SU-DHL-6 (cell line): Measurements from ENCODE around the gene TBPL1.
"Not testable (repeated sequence)": the region's sequence is repeated elsewhere in the genome, so short reads cannot be mapped to it uniquely, and the experiment has no call there.

Experiments used
- H2AFZ ChIP-seq: fragments of 200-600 bp; sonication (generic); 2 replicates; pipeline ENCODE4 v1.6.1; 2014; ENCODE audit warnings: low read depth, mild to moderate bottlenecking, moderate library complexity, mixed read lengths, antibody characterized with exemption, low read length; ENCODE audit not compliant: severe bottlenecking
- H3F3A ChIP-seq: fragments of 200-600 bp; shearing (Covaris generic); 2 replicates; pipeline ENCODE4 v1.6.0; 2016; ENCODE audit warnings: antibody characterized with exemption, mild to moderate bottlenecking; ENCODE audit not compliant: insufficient read depth
- H3K27ac ChIP-seq: fragments of 200-600 bp; sonication (generic); 2 replicates; pipeline ENCODE4 v1.5.1; 2016; ENCODE audit warnings: low read depth, mild to moderate bottlenecking, low read length, moderate library complexity, mixed read lengths
- H3K27me3 ChIP-seq: fragments of 200-600 bp; sonication (generic), shearing (Covaris generic); 2 replicates; pipeline ENCODE4 v1.6.0; 2014; ENCODE audit warnings: mild to moderate bottlenecking, low read length
- H3K36me3 ChIP-seq: fragments of 200-600 bp; sonication (generic); 2 replicates; pipeline ENCODE4 v1.6.1; 2014; ENCODE audit warnings: mild to moderate bottlenecking, low read length, mixed read lengths
- H3K4me2 ChIP-seq: fragments of 300-600, 200-600 bp; shearing (Covaris generic), sonication (generic); 2 replicates; pipeline ENCODE4 v1.6.0; 2014; ENCODE audit warnings: low read length, low read depth, mild to moderate bottlenecking; ENCODE audit not compliant: poor library complexity, severe bottlenecking
- H3K4me3 ChIP-seq: fragments of 200-600 bp; sonication (generic); 2 replicates; pipeline ENCODE4 v1.5.1; 2014; ENCODE audit warnings: antibody characterized with exemption, low read length, mild to moderate bottlenecking, mixed read lengths; ENCODE audit not compliant: insufficient read depth, poor library complexity, severe bottlenecking
- H3K79me2 ChIP-seq: fragments of 200-600 bp; sonication (generic); 2 replicates; pipeline ENCODE4 v1.6.1; 2014; ENCODE audit warnings: mild to moderate bottlenecking, low read length, moderate library complexity; ENCODE audit not compliant: insufficient read depth
- H3K9ac ChIP-seq: fragments of 200-600 bp; sonication (generic); 2 replicates; pipeline ENCODE4 v1.7.0; 2014; ENCODE audit warnings: mild to moderate bottlenecking, low read length
- H3K9me2 ChIP-seq: fragments of 200-600 bp; sonication (generic); replicated peaks from 2 replicates; pipeline ENCODE4 v1.6.1; 2014; ENCODE audit warnings: low read length; ENCODE audit not compliant: insufficient read depth
- H3K9me3 ChIP-seq: fragments of 200-600 bp; sonication (generic); 2 replicates; pipeline ENCODE4 v1.6.1; 2014; ENCODE audit warnings: low read length, mixed read lengths; ENCODE audit not compliant: insufficient read depth
- H4K20me1 ChIP-seq: fragments of 200-600 bp; sonication (generic); 2 replicates; pipeline ENCODE4 v1.6.1; 2014; ENCODE audit warnings: low read depth, mild to moderate bottlenecking, antibody characterized with exemption, low read length, moderate library complexity, mixed read lengths
- EZH2phosphoT487 ChIP-seq: fragments of 200-600 bp; sonication (generic), shearing (Covaris generic); conservative IDR thresholded peaks from 2 replicates; pipeline ENCODE4 v1.6.1; 2018; ENCODE audit warnings: mild to moderate bottlenecking, antibody characterized with exemption, low read length, moderate library complexity, mixed read lengths
- TF ChIP-seq, protein P1 (sequence below): fragments of 200-600 bp; sonication (generic); IDR thresholded peaks from one replicate; pipeline ENCODE4 v1.5.1; 2017; ENCODE audit warnings: antibody characterized with exemption, mild to moderate bottlenecking, low read length, moderate library complexity; ENCODE audit not compliant: insufficient read depth, poor library complexity, severe bottlenecking

The TBPL1 gene

GRCh38 chr6:133919362-133919761 lies 33.7 kb upstream of the TBPL1 start:
- H3K79me2 ChIP-seq: no peaks in the 10 kb centered on the region
- no peaks in the 10 kb centered on the region for H3K9me3 ChIP-seq
- no peak overlapping the region for H2AFZ ChIP-seq
- H3K27ac ChIP-seq: no peak overlapping the region
- no peaks in the 10 kb centered on the region for H3K36me3 ChIP-seq
- H3K9me2 ChIP-seq: no peaks in the 10 kb centered on the region
- H4K20me1 ChIP-seq: no peaks in the 10 kb centered on the region
- TF ChIP-seq EZH2phosphoT487: no peak
- no peak overlapping the region for H3K9ac ChIP-seq
- no peak overlapping the region for H3K4me2 ChIP-seq
- no peak overlapping the region for H3K4me3 ChIP-seq
- H3K27me3 ChIP-seq: no peaks in the 10 kb centered on the region
- no peaks in the 10 kb centered on the region for H3F3A ChIP-seq

DNA sequence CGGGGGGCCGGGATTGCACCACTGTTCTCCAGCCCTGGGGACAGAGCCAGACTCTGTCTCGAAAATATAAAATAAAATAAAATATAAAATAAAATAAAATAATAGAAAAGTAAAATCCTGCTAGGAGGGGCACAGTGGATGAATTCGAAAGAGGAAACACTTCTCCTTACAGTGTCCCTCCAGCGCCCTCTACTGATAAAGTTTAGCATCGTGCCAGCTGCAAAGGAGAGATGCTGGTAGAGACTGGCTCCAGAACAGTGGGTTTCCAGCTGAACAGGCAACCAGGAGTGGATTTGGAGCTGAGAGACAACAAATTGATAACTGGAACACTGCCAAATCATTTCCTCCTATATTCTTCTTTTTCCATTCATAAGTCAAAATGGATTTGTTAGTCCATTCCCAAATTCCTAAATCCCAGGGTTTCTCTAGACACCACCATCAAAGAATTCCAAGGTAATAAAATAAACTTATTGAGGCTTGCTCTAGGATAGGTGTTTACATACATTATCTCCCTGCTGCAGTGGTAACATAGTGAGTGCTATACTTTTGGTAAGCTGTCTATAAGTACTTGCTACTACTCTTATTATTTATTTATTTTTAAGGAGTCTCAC lies 31.7 kb upstream of the TBPL1 start:
- TF ChIP-seq, protein P1, sequence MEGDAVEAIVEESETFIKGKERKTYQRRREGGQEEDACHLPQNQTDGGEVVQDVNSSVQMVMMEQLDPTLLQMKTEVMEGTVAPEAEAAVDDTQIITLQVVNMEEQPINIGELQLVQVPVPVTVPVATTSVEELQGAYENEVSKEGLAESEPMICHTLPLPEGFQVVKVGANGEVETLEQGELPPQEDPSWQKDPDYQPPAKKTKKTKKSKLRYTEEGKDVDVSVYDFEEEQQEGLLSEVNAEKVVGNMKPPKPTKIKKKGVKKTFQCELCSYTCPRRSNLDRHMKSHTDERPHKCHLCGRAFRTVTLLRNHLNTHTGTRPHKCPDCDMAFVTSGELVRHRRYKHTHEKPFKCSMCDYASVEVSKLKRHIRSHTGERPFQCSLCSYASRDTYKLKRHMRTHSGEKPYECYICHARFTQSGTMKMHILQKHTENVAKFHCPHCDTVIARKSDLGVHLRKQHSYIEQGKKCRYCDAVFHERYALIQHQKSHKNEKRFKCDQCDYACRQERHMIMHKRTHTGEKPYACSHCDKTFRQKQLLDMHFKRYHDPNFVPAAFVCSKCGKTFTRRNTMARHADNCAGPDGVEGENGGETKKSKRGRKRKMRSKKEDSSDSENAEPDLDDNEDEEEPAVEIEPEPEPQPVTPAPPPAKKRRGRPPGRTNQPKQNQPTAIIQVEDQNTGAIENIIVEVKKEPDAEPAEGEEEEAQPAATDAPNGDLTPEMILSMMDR: peak; percentile 63
- no peak for TF ChIP-seq EZH2phosphoT487
- Histone ChIP-seq H3K27ac (no peak overlapping the region), H3K79me2 (no peaks in the 10 kb centered on the region), H3K4me2 (no peak overlapping the region), H3K4me3 (no peak overlapping the region), H3K9me2 (no peaks in the 10 kb centered on the region), H3F3A (no peaks in the 10 kb centered on the region), H3K9ac (no peak overlapping the region), H3K9me3 (no peaks in the 10 kb centered on the region), H3K36me3 (no peaks in the 10 kb centered on the region), H2AFZ (no peak overlapping the region), H3K27me3 (no peaks in the 10 kb centered on the region), H4K20me1 (no peaks in the 10 kb centered on the region)

GRCh38 chr6:133923938-133924593 lies 29.0 kb upstream of the TBPL1 start:
- no peak overlapping the region for H2AFZ ChIP-seq

GRCh38 chr6:133931221-133931620 lies 21.8 kb upstream of the TBPL1 start:
- not testable (repeated sequence) for H3K27me3 ChIP-seq, H3K9me2 ChIP-seq, H3K79me2 ChIP-seq, H3K4me2 ChIP-seq, H4K20me1 ChIP-seq, H3K9me3 ChIP-seq, H3K4me3 ChIP-seq, H3K36me3 ChIP-seq, H3K27ac ChIP-seq, H2AFZ ChIP-seq, H3F3A ChIP-seq, H3K9ac ChIP-seq

More at GRCh38 chr6:133923938-133924593, 29.0 kb upstream of the TBPL1 start:
- Histone ChIP-seq H3K36me3 (no peaks in the 10 kb centered on the region), H3K79me2 (no peaks in the 10 kb centered on the region), H3K4me2 (no peak overlapping the region), H3K9ac (no peak overlapping the region), H3K27me3 (no peaks in the 10 kb centered on the region), H4K20me1 (no peaks in the 10 kb centered on the region), H3F3A (no peaks in the 10 kb centered on the region), H3K4me3 (no peak overlapping the region), H3K27ac (no peak overlapping the region), H3K9me3 (no peaks in the 10 kb centered on the region), H3K9me2 (no peaks in the 10 kb centered on the region)
- TF ChIP-seq, protein P1: peak; percentile 73
- no peak for TF ChIP-seq EZH2phosphoT487

- not testable (repeated sequence) for H3K9ac ChIP-seq, H4K20me1 ChIP-seq, H2AFZ ChIP-seq, H3K9me3 ChIP-seq, H3K27me3 ChIP-seq, H3K4me2 ChIP-seq, H3K36me3 ChIP-seq, H3K4me3 ChIP-seq, H3K79me2 ChIP-seq, H3K9me2 ChIP-seq, H3F3A ChIP-seq, H3K27ac ChIP-seq
These were observed 16.7 kb upstream of the TBPL1 start for GRCh38 chr6:133936352-133936751.
